ELF-1 (cell line): ENCODE results near the gene CCDC85B.
A peak's percentile ranks its signal among the peaks of the same experiment; 100 is the strongest.

Source experiments
- DNase-seq: peaks from one replicate; pipeline ENCODE4 v3.0.0-alpha.2; 2016; ENCODE audit warnings: low read depth, low spot score

CCDC85B gene

GRCh38 chr11:65869643-65870306 is 20.7 kb upstream of the CCDC85B start:
- no peak for DNase-seq

GRCh38 chr11:65870307-65870658 is 20.2 kb upstream of the CCDC85B start:
- no peak for DNase-seq

- peak; percentile 10 for DNase-seq
Measured at GRCh38 chr11:65870706-65871681, 19.5 kb upstream of the CCDC85B start.

GRCh38 chr11:65871811-65872548 is 18.5 kb upstream of the CCDC85B start:
- DNase-seq, result peak; percentile 48

- DNase-seq, result peak; percentile 9
Measured at GRCh38 chr11:65872586-65873317, 17.7 kb upstream of the CCDC85B start, which contains the start of gene EFEMP2. Gene EFEMP2 (minus strand): TSS chr11:65872800. CDS start chr11:65872354, 446 bp downstream.

- peak; percentile 96 for DNase-seq
Measured at GRCh38 chr11:65873318-65874156, 16.9 kb upstream of the CCDC85B start.

GRCh38 chr11:65879617-65880016 is 10.9 kb upstream of the CCDC85B start, which contains the start of gene CTSW:
Gene CTSW (plus strand): TSS chr11:65879837. CDS start chr11:65879855, 18 bp downstream.
- DNase-seq, result no peak

GRCh38 chr11:65880027-65880426 is 10.4 kb upstream of the CCDC85B start:
- DNase-seq, result no peak

- DNase-seq, result no peak
Measured at GRCh38 chr11:65880844-65881421, 9.5 kb upstream of the CCDC85B start.

GRCh38 chr11:65882120-65883057 is 8.1 kb upstream of the CCDC85B start:
- no peak for DNase-seq

GRCh38 chr11:65883058-65883761 is 7.3 kb upstream of the CCDC85B start:
- DNase-seq, result no peak

GRCh38 chr11:65883786-65884715 is 6.4 kb upstream of the CCDC85B start:
- DNase-seq, result no peak

- peak; percentile 85 for DNase-seq
Measured at GRCh38 chr11:65884716-65885092, 5.8 kb upstream of the CCDC85B start.

GRCh38 chr11:65885231-65885630 is 5.2 kb upstream of the CCDC85B start:
- no peak for DNase-seq

- no peak for DNase-seq
Measured at GRCh38 chr11:65885808-65886536, 4.5 kb upstream of the CCDC85B start.
